Fibroblast of villous mesenchyme (primary cell): Measurements from ENCODE around the gene SPRN. TPM values are rescaled to one million over a fixed set of nuclear protein-coding genes. Genes with fewer than 3 reads are reported as not detected.
"Not testable (repeated sequence)": the region's sequence is repeated elsewhere in the genome, so short reads cannot be mapped to it uniquely, and the experiment has no call there.

Experiments
- DNase-seq: peaks from one replicate; pipeline ENCODE4 v3.0.0-alpha.2; 2010; ENCODE audit warnings: low read depth
- H3K4me3 ChIP-seq: 2 replicates; pipeline ENCODE4 v1.5.1; 2011; ENCODE audit warnings: low read depth, mild to moderate bottlenecking, low read length
- CTCF ChIP-seq: IDR thresholded peaks from 2 replicates; pipeline ENCODE4 v1.5.1; 2012; ENCODE audit warnings: low read depth, mild to moderate bottlenecking, low read length; ENCODE audit not compliant: insufficient read depth
- total RNA-seq: library from RNA; depleted of rRNA; stranded (reverse); fragments of >200 nt; gene quantifications from 2 replicates; pipeline ENCODE4 v1.2.3, GENCODE V29; 2012

Gene SPRN
- total RNA-seq, 1 donor: 0.43 TPM

DNA sequence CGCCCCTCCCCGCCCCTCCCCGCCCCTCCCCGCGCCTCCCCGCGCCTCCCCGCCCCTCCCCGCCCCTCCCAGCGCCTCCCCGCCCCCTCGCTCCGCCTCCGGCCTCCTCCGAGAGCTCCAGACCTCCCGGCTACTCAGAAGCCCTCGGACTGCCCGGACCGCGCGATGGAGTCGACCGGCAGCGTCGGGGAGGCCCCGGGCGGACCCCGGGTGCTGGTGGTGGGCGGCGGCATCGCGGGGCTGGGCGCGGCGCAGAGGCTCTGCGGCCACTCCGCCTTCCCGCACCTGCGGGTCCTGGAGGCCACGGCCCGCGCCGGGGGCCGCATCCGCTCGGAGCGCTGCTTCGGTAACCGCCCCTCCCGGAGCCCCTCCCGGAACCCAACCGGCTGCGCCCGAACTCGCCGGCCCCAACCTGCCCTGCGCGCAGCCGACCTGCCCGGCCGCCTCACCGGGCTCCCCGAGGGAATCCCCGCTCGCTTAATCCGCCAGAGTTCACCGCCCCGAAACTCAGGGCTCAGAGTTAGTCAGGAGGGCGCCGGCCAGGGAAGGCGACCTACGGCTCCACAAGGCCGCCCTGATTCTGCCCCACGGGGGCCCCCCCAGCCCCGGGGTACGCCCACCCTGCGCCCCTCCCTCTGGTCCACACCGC, 45.1 kb downstream of the SPRN start, which contains the start of gene PAOX:
Gene PAOX (plus strand): TSS at position 111 of the 649 bp plus-strand sequence. CDS start 55 bp downstream, at position 166.
- peak within 1 kb of the TSS; percentile 72 for H3K4me3 ChIP-seq
- no peak for TF ChIP-seq CTCF
- peak; percentile 66 for DNase-seq

- DNase-seq: peak; percentile 48
- peak overlapping the region; percentile 72 for H3K4me3 ChIP-seq
- no peak for TF ChIP-seq CTCF
These were observed 46.0 kb downstream of the SPRN start for GRCh38 chr10:133378251-133379096.

DNA sequence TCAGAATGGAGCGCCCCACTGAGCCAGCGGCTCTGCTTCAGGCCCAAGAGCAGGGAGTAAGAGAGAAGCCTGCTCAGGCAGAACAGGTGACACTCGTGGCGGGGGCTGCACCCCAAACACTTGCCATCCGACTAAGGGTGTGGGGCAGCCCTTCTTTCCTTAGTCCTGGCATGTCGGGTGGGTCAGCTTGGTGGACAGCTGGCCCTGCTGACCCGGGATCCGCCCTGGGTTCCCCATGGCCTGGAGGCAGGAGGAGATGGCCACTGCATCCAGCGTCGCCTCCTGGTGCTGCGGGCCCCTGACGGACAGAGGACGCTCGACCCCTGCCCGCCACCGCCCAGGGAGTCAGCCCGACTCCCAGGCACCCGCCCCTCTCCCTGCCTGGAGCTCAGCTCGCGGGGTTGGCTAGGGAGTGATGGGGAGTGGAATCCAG, 46.6 kb downstream of the SPRN start:
- peak overlapping the region; percentile 72 for H3K4me3 ChIP-seq
- TF ChIP-seq CTCF: no peak
- no peak for DNase-seq

DNA sequence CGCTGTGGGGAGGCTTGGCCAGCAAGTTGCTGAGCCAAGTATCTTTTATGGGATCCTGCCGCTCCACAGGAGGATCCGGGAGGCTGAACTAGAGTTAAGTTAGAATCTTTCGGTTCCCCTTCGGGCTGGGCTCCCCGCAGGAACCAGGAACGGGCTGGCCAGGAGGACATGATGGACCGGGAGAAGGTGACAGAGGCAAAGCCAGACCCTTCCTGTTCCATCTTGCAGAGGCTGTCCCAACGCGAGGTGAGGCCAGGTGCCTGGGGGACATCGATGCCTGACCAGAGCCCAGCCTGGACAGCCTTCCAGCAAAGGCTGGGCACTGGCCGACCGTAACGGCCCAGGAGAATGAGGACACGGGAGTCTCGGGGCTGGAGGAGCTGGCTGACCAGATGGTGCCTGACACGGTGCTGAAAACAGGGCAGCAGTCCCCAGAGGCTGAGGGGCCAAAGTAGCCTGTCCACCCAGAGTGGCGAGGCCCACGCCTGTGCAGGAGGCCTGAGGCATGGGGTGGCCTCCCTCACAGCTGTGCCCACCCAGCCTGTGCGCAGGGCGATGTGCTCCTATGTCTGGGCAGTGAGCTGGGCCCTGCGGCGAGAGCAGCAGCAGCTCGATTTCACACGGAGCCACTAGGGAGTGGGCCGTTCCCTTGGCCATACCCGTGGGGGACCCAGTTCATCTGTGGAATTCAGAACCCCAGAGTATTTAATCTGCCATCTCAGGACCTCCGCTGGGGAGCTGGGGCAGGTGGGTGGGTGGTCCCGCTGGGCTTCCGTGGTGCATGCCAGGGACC, 47.2 kb downstream of the SPRN start:
- DNase-seq: no peak
- no peak overlapping the region for H3K4me3 ChIP-seq
- TF ChIP-seq CTCF: no peak

GRCh38 chr10:133376183-133376582, 48.2 kb downstream of the SPRN start:
- not testable (repeated sequence) for H3K4me3 ChIP-seq, DNase-seq

DNA sequence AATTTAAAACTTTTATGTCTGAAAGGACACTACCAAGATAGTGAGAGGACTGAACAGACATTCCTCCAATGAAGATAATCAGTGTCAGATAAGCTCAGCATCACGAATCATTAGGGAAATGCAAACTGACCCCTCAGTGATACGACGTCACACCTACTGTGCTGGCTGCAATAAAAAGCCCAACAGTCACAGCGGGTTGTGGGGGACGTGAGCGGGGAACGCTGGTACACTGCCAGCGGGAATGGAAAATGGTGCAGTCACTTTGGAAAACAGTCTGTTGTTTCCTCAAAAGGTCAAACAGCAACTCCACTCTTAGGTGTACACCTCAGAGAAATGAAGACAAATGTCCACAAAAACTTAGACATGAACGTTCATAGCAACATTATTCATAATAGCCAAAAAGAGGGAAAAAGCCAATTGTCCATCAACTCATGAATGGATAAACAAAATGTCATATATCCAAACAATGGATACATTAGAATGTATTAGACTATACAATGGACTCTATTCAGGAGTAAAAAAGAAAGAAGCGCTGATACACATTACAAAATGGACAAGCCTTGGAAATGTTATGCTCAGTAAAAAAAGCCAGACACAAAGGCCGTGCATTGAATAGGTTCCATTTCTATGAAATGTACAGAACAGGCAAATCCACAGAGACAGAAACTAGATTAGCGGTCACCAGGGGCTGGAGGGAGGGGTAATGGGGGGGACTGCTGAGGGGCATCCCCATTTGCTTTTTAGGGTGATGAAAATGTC, 48.9 kb downstream of the SPRN start:
- no peak for TF ChIP-seq CTCF
- DNase-seq: no peak
- H3K4me3 ChIP-seq: no peak overlapping the region
